ENCODE measurements around the gene DDX46.
A peak's percentile ranks its signal among the peaks of the same experiment; 100 is the strongest.
"Not testable (repeated sequence)": the region's sequence is repeated elsewhere in the genome, so short reads cannot be mapped to it uniquely, and the experiment has no call there.

DDX46 gene

GRCh38 chr5:134846641-134846960 lies 88.0 kb downstream of the DDX46 start:
- no peak for DNase-seq

GRCh38 chr5:134849434-134849933 lies 90.9 kb downstream of the DDX46 start:
- DNase-seq: not testable (repeated sequence)

GRCh38 chr5:134851307-134851923 lies 92.8 kb downstream of the DDX46 start:
- no peak for DNase-seq

GRCh38 chr5:134856465-134856864 lies 97.9 kb downstream of the DDX46 start:
- DNase-seq: not testable (repeated sequence)

- no peak for DNase-seq
These were observed 98.8 kb downstream of the DDX46 start for GRCh38 chr5:134857401-134857800.

- no peak for DNase-seq
These were observed 106.1 kb downstream of the DDX46 start for GRCh38 chr5:134864707-134865106.

GRCh38 chr5:134873494-134873893 lies 114.9 kb downstream of the DDX46 start:
- DNase-seq: no peak

GRCh38 chr5:134873987-134874830 lies 115.6 kb downstream of the DDX46 start, which contains the start of gene TXNDC15:
Gene TXNDC15, plus strand, starts transcription at chr5:134874371. Its CDS starts 57 bp downstream, at chr5:134874428.
- DNase-seq: peak; percentile 41

- DNase-seq: no peak
These were observed 116.5 kb downstream of the DDX46 start for GRCh38 chr5:134874831-134875655.

- no peak for DNase-seq
These were observed 118.6 kb downstream of the DDX46 start for GRCh38 chr5:134877159-134877558.

GRCh38 chr5:134878403-134878802 lies 119.8 kb downstream of the DDX46 start:
- DNase-seq: peak; percentile 27

GRCh38 chr5:134879456-134879855 lies 120.9 kb downstream of the DDX46 start:
- DNase-seq: no peak

Measured in NCI-H1105 (cell line).